Ovary (tissue), 3 donors: Measurements from ENCODE around the gene SETBP1.

Experiments used
- CTCF ChIP-seq, 3 donors: fragments of 450-650 bp in 2 of 3; fragments of 200-600 bp in 1 of 3; IDR thresholded peaks; one replicate each; pipeline versions ENCODE4 v1.5.1 to v1.8.0; 2016 to 2022; ENCODE audit warnings: antibody characterized with exemption in 3 of 3, mild to moderate bottlenecking in 1 of 3
- EP300 ChIP-seq: sonication (generic); formaldehyde crosslinking; IDR thresholded peaks from one replicate; pipeline ENCODE4 v1.6.1; 2017; ENCODE audit warnings: antibody characterized with exemption
- POLR2A ChIP-seq: fragments of 450-650 bp; IDR thresholded peaks from one replicate; pipeline ENCODE4 v1.6.1; 2017; ENCODE audit warnings: antibody characterized with exemption, mild to moderate bottlenecking, moderate library complexity
- donor health status: DM: no; HTN: no; CAD: no.

DNA sequence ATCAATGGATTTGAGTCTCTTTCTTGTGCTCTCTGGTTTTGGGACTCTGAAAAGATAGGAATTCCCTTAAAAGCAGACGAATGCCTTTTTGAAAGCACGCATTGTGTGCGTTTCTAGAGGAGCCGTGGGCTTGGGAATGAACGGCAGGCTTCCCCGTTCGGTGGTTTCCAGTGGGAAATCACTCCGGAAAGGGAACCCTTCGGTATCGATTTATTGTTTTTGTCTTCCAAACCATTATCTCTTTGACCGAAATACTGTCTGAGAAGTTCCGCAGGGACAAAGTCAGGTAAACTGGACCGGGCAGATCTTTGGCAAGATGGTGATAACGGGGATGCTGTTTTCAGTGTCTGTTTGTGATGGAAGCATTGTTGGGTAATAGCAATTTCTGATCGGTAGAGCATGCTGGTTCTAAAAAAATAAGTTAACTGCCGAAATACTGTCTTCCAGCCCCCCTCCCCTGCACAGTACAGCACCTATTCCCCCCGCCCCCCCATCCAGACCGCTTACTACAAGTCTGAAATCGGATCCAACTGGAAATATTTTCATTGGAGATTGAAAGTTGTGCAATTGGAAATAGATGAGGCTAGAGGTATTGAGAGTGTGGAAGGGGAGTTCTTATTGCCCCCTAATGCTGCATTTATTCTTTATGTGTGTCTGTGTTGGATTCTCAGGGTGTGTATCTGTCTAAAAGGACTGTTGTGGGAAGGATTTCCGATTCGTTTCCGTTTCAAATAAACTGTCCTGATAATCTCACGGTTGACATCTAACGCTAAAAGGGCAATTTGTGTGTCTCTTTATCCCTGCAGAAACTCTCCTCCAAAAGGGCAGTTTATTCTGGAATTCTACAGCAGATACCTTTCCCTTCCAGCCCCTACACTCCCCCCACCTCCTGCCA, 635 bp downstream of the SETBP1 start:
- TF ChIP-seq CTCF (IDR thresholded peaks at IDR 0.05) (no peak), POLR2A (no peak), EP300 (no peak)
